GM12892 (cell line): ENCODE measurements around the gene GLDC.

Experiments used
- POLR2A ChIP-seq: IDR thresholded peaks from 2 replicates; pipeline ENCODE4 v1.6.1; 2011; ENCODE audit warnings: low read depth, low read length, control low read depth
- POLR2AphosphoS5 ChIP-seq: IDR thresholded peaks from 2 replicates; pipeline ENCODE4 v1.6.1; 2011; ENCODE audit warnings: low read depth, low read length, control low read depth
- TAF1 ChIP-seq: IDR thresholded peaks from 2 replicates; pipeline ENCODE4 v1.6.1; 2011; ENCODE audit warnings: low read depth, mild to moderate bottlenecking, control low read depth, low read length, borderline replicate concordance

GRCh38 chr9:6655036-6655435 is 9.5 kb upstream of the GLDC start:
- TF ChIP-seq POLR2A (no peak), TAF1 (no peak), POLR2AphosphoS5 (no peak)
